IMR-90 (cell line): ENCODE data around the gene FMO1. TPM values are rescaled to one million over a fixed set of nuclear protein-coding genes. Genes with fewer than 3 reads are reported as not detected.
A peak's percentile ranks its signal among the peaks of the same experiment; 100 is the strongest.

Experiments used
- ATAC-seq: fragments of 200-7000 bp; cut with Tn5 transposase; 2 replicates; pipeline ENCODE4 v1.9.1; 2020; ENCODE audit warnings: low read depth, mild to moderate bottlenecking, moderate library complexity
- BruUV-seq: library from RNA; stranded (reverse); fragments of 400-500 nt; replicated peaks from 2 replicates; lab custom pipeline; 2021; lab: Mats Ljungman, UMichigan
- CTCF ChIA-PET: fragments of 300-600 bp; formaldehyde crosslinking; extraction: SDS; loops from one replicate; lab custom pipeline; 2021; ENCODE audit warnings: antibody characterized with exemption; lab: Yijun Ruan, JAX
- POLR2A ChIA-PET: fragments of 300-600 bp; sonication (Branson Sonifier 250); formaldehyde crosslinking; loops from one replicate; lab custom pipeline; 2022; ENCODE audit warnings: antibody characterized with exemption; ENCODE audit not compliant: unreplicated experiment; lab: Charles Lee
- DNase-seq: peaks from one replicate; pipeline ENCODE4 v3.0.0; 2013
- H2AFZ ChIP-seq: replicated peaks from 2 replicates; pipeline ENCODE3; 2013; ENCODE audit warnings: low read length, mild to moderate bottlenecking; ENCODE audit not compliant: poor library complexity
- H2AK5ac ChIP-seq: 2 replicates; pipeline ENCODE4 v1.6.1; 2013; ENCODE audit warnings: low read depth, low read length, inconsistent platforms
- H2AK9ac ChIP-seq: replicated peaks from 2 replicates; pipeline ENCODE3; 2013; ENCODE audit warnings: mild to moderate bottlenecking, low read depth, low read length, moderate library complexity; ENCODE audit not compliant: poor library complexity
- H2BK120ac ChIP-seq: 2 replicates; pipeline ENCODE4 v1.6.1; 2013; ENCODE audit warnings: low read depth, low read length, inconsistent platforms
- H2BK15ac ChIP-seq: 3 replicates; pipeline ENCODE4 v1.6.1; 2013; ENCODE audit warnings: low read depth, low read length, inconsistent platforms
- H2BK20ac ChIP-seq: 2 replicates; pipeline ENCODE4 v1.6.1; 2013; ENCODE audit warnings: low read depth, mild to moderate bottlenecking, inconsistent platforms, low read length, moderate library complexity
- H2BK5ac ChIP-seq: 2 replicates; pipeline ENCODE4 v1.6.1; 2013; ENCODE audit warnings: mild to moderate bottlenecking, low read depth, low read length, inconsistent platforms; ENCODE audit not compliant: poor library complexity, severe bottlenecking
- H3K14ac ChIP-seq: replicated peaks from 2 replicates; pipeline ENCODE4 v1.6.1; 2013; ENCODE audit warnings: low read depth, low read length, inconsistent platforms
- H3K18ac ChIP-seq: 2 replicates; pipeline ENCODE4 v1.6.1; 2013; ENCODE audit warnings: low read depth, low read length, control low read depth
- H3K23ac ChIP-seq: 2 replicates; pipeline ENCODE4 v1.6.1; 2013; ENCODE audit warnings: low read depth, low read length, inconsistent platforms
- H3K27ac ChIP-seq: 2 replicates; pipeline ENCODE4 v1.5.1; 2013; ENCODE audit warnings: mild to moderate bottlenecking, control low read depth, low read length; ENCODE audit not compliant: insufficient read depth
- H3K27me3 ChIP-seq: 2 replicates; pipeline ENCODE4 v1.6.1; 2013; ENCODE audit warnings: low read length; ENCODE audit not compliant: control insufficient read depth, insufficient read depth
- H3K36me3 ChIP-seq: 2 replicates; pipeline ENCODE4 v1.6.1; 2013; ENCODE audit warnings: low read length, mixed read lengths; ENCODE audit not compliant: control insufficient read depth, insufficient read depth
- H3K4ac ChIP-seq: 2 replicates; pipeline ENCODE4 v1.6.1; 2013; ENCODE audit warnings: low read depth, low read length, inconsistent platforms
- H3K4me1 ChIP-seq: 2 replicates; pipeline ENCODE4 v1.6.1; 2013; ENCODE audit warnings: low read length, mixed read lengths; ENCODE audit not compliant: control insufficient read depth, insufficient read depth
- H3K4me2 ChIP-seq: 2 replicates; pipeline ENCODE4 v1.6.1; 2013; ENCODE audit warnings: low read depth, mild to moderate bottlenecking, control low read depth, low read length, moderate library complexity
- H3K4me3 ChIP-seq: 2 replicates; pipeline ENCODE4 v1.5.1; 2013; ENCODE audit warnings: low read depth, mild to moderate bottlenecking, control low read depth, low read length, moderate library complexity; ENCODE audit not compliant: insufficient read depth
- H3K56ac ChIP-seq: 2 replicates; pipeline ENCODE4 v1.6.1; 2013; ENCODE audit warnings: low read length, inconsistent platforms; ENCODE audit not compliant: insufficient read depth; ENCODE audit errors: extremely low read depth
- H3K79me1 ChIP-seq, 2 experiments: 2 replicates each; pipeline ENCODE4 v1.6.1; 2013; ENCODE audit warnings: low read length in 2 of 2, inconsistent platforms in 1 of 2, low read depth in 1 of 2
- H3K9ac ChIP-seq: 2 replicates; pipeline ENCODE4 v1.6.1; 2013; ENCODE audit warnings: low read depth, low read length, control low read depth
- H3K9me1 ChIP-seq: 2 replicates; pipeline ENCODE4 v1.6.1; 2013; ENCODE audit warnings: low read length, inconsistent platforms; ENCODE audit not compliant: insufficient read depth
- H3K9me3 ChIP-seq: 2 replicates; pipeline ENCODE4 v1.6.1; 2013; ENCODE audit warnings: low read length; ENCODE audit not compliant: control insufficient read depth, insufficient read depth
- H4K20me1 ChIP-seq: 2 replicates; pipeline ENCODE4 v1.6.1; 2013; ENCODE audit warnings: low read length, inconsistent platforms; ENCODE audit not compliant: insufficient read depth
- H4K5ac ChIP-seq: 2 replicates; pipeline ENCODE4 v1.6.1; 2013; ENCODE audit warnings: mild to moderate bottlenecking, low read depth, low read length, control low read depth
- H4K8ac ChIP-seq, 2 experiments: 2 replicates each; pipeline ENCODE4 v1.6.1; 2013; ENCODE audit warnings: low read depth in 2 of 2, low read length in 2 of 2, control low read depth in 1 of 2, inconsistent platforms in 1 of 2
- H4K91ac ChIP-seq: 2 replicates; pipeline ENCODE4 v1.6.1; 2013; ENCODE audit warnings: low read depth, low read length, inconsistent platforms; ENCODE audit not compliant: insufficient read depth
- BHLHE40 ChIP-seq: fragments of 150-350 bp; IDR thresholded peaks from 2 replicates; pipeline ENCODE4 v1.6.1; 2016; ENCODE audit warnings: mild to moderate bottlenecking, low read depth, low read length
- CEBPB ChIP-seq: IDR thresholded peaks from 2 replicates; pipeline ENCODE4 v1.6.1; 2012; ENCODE audit warnings: low read depth, low read length, improper control_type of control experiment
- MAFK ChIP-seq: IDR thresholded peaks from 2 replicates; pipeline ENCODE4 v1.6.1; 2012; ENCODE audit warnings: low read depth, low read length, improper control_type of control experiment
- SMC3 ChIP-seq: fragments of 150-350 bp; IDR thresholded peaks from 2 replicates; pipeline ENCODE4 v1.6.1; 2016; ENCODE audit warnings: low read depth, mild to moderate bottlenecking, antibody characterized with exemption, low read length, moderate library complexity
- WGBS, 2 experiments: methylation state at CpG; one replicate each; pipeline versions ENCODE4 v1.1.5 to v1.1.7; 2013; ENCODE audit warnings: missing lambda C conversion rate in 2 of 2; ENCODE audit not compliant: insufficient read length in 1 of 2; ENCODE audit errors: extremely low coverage in 2 of 2; 5-methylcytosine and 5-hydroxymethylcytosine counted together
- dilution Hi-C: fragments of 300-500 bp; cut with HindIII; formaldehyde crosslinking; loops from one replicate; pipeline ENCODE4 v1.14.3; 2018; ENCODE audit warnings: low sequenced_read_pairs; ENCODE audit not compliant: unreplicated experiment
- in situ Hi-C: fragments of 300-500 bp; cut with MboI; formaldehyde crosslinking; loops from 3 replicates; pipeline ENCODE4 v1.14.3; 2019; ENCODE audit warnings: low sequenced_read_pairs, inconsistent platforms, mixed read lengths
- intact Hi-C: fragments of 100-400 bp; cut with micrococcal nuclease; formaldehyde crosslinking; loops from 2 replicates; pipeline ENCODE4 v1.10.0; 2022
- polyA plus RNA-seq, 3 experiments: library from polyadenylated mRNA; depleted of rRNA; stranded (reverse); fragments of >200 nt; gene quantifications; 2 replicates each; pipeline ENCODE4 v1.2.3, GENCODE V29; 2012; ENCODE audit warnings: low replicate concordance in 1 of 3
- total RNA-seq: library from RNA; depleted of rRNA; stranded (reverse); fragments of >200 nt; gene quantifications from 2 replicates; pipeline ENCODE4 v1.2.3, GENCODE V29; 2012

The FMO1 gene
- total and polyA plus RNA-seq, 2 of the 4 experiments (the other 2 are of a cell fraction), result not detected

DNA sequence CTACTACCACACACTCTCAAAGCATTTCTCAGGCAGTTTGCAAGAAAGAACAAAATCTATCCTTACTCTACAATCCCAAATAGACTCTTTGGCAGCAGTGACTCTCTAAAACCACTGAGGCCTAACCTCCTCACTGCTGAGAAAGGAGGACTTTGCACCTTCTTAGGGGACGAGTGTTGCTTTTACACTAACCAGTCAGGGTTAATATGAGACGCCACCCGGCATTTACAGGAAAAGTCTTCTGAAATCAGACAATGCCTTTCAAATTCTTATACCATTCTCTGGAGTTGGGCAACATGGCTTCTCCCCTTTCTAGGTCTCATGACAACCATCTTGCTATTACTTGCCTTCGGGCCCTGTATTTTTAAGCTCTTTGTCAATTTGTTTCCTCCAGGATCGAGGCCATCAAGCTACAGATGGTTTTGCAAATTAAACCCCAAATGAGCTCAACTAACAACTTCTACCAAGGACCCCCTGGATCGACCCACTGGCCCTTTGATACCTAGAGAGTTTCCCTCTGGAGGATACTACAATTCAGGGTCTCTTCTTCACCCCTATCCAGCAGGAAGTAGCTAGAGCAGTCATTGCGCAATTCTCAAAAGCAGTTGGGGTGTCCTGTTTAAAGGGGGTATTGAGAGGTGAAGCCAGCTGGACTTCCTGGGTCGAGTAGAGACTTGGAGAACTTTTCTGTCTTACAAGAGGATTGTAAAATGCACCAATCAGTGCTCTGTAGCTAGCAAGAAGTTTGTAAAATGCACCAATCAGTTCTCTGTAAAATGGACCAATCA, 63.7 kb downstream of the FMO1 start:
- no peak overlapping the region for H4K5ac ChIP-seq

More for the DNA sequence above, 63.7 kb downstream of the FMO1 start:
- no TSS peak for BruUV-seq
- no peak overlapping the region for H3K4ac ChIP-seq
- ChIA-PET POLR2A (no interaction called here), CTCF (no interaction called here)
- no peak overlapping the region for H3K18ac ChIP-seq
- no peak overlapping the region for H2BK15ac ChIP-seq
- no peaks in the 10 kb centered on the region for H3K9me1 ChIP-seq
- H3K79me1 ChIP-seq, result no peaks in the 10 kb centered on the region
- H4K91ac ChIP-seq, result no peak overlapping the region
- no peak overlapping the region for H2BK5ac ChIP-seq
- H3K4me3 ChIP-seq, result no peak overlapping the region
- no peak overlapping the region for H3K14ac ChIP-seq
- H4K8ac ChIP-seq, result no peak overlapping the region
- no peak overlapping the region for H2AK5ac ChIP-seq
- H2BK120ac ChIP-seq, result no peak overlapping the region
- H3K4me1 ChIP-seq, result 0 out of 2 replicates have a peak, but pooled peaks cover 2% of the 10 kb centered on the region
- TF ChIP-seq MAFK (no peak), CEBPB (peak; percentile 79), SMC3 (no peak), BHLHE40 (no peak)
- no peak overlapping the region for H2AK9ac ChIP-seq
- ATAC-seq (no peak), DNase-seq (no peak)
- no peak overlapping the region for H2AFZ ChIP-seq
- dilution Hi-C loops (no loop called here), intact Hi-C loops (loop anchor here (2.0 to 5.0 kb wide), 5 partner anchors 61 to 230 kb away; no protein-coding TSS in a partner anchor), in situ Hi-C loops (no loop called here)
- no peak overlapping the region for H3K23ac ChIP-seq
- H3K56ac ChIP-seq, result no peak overlapping the region
- H4K20me1 ChIP-seq, result no peaks in the 10 kb centered on the region
- H3K27ac ChIP-seq, result no peak overlapping the region
- no peaks in the 10 kb centered on the region for H3K9me3 ChIP-seq
- no peak overlapping the region for H2BK20ac ChIP-seq
- H3K27me3 ChIP-seq, result no peaks in the 10 kb centered on the region
- no peaks in the 10 kb centered on the region for H3K36me3 ChIP-seq
- WGBS, 2 experiments, result 82% methylated on average over 2 of the region's 8 CpGs; no CpG with 5 or more reads in 1 of the 2 experiments
- no peak overlapping the region for H3K4me2 ChIP-seq
- H3K9ac ChIP-seq, result no peak overlapping the region
